Measurements from ENCODE around the gene CKMT2.

DNA sequence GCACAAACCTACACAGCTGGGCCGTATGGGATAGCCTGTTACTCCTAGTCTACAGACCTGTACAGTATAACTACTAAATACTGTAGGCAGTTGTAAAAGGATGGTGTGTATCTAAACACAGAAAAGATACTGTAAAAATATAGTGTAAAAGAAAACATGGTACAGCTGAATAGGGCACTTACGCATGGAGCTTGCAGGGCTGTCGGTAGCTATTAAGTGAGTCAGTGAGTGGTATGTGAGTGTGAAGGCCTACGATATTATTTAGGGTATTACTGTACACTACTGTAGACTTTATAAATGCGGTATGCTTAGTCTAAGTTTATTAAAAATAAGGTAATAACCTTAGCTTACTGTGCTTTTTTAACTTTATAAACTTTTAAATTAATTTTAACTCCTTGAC, 69.5 kb downstream of the CKMT2 start:
- TF ChIP-seq, protein P1, sequence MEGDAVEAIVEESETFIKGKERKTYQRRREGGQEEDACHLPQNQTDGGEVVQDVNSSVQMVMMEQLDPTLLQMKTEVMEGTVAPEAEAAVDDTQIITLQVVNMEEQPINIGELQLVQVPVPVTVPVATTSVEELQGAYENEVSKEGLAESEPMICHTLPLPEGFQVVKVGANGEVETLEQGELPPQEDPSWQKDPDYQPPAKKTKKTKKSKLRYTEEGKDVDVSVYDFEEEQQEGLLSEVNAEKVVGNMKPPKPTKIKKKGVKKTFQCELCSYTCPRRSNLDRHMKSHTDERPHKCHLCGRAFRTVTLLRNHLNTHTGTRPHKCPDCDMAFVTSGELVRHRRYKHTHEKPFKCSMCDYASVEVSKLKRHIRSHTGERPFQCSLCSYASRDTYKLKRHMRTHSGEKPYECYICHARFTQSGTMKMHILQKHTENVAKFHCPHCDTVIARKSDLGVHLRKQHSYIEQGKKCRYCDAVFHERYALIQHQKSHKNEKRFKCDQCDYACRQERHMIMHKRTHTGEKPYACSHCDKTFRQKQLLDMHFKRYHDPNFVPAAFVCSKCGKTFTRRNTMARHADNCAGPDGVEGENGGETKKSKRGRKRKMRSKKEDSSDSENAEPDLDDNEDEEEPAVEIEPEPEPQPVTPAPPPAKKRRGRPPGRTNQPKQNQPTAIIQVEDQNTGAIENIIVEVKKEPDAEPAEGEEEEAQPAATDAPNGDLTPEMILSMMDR (IDR thresholded peaks at IDR 0.05; ENCODE audit: poor library complexity), result no peak
- no peak for TF ChIP-seq EZH2phosphoT487 (IDR thresholded peaks at IDR 0.05; ENCODE audit: low read depth, severe bottlenecking, unreplicated experiment)
- TF ChIP-seq EZH2 (IDR thresholded peaks at IDR 0.05; ENCODE audit: borderline replicate concordance), result no peak

Measured in hepatocyte (in vitro differentiated cells).